ENCODE results near the gene ITGB5. TPM values are rescaled to one million over a fixed set of nuclear protein-coding genes. Genes with fewer than 3 reads are reported as not detected.

ITGB5 gene
- total RNA-seq, 4 donors from 2014 or later: 159 to 397 (median 245) TPM

GRCh38 chr3:124799676-124800075, 87.5 kb downstream of the ITGB5 start:
- H3K27me3 ChIP-seq: no peaks in the 10 kb centered on the region
- TF ChIP-seq POLR2A (IDR thresholded peaks at IDR 0.05) (no peak), EP300 (IDR thresholded peaks at IDR 0.05) (no peak), POLR2AphosphoS5 (IDR thresholded peaks at IDR 0.05) (no peak), CTCF (IDR thresholded peaks at IDR 0.05) (no peak)
- 100% methylated on average over 5 of the region's 10 CpGs for WGBS
- no peaks in the 10 kb centered on the region for H3K9me3 ChIP-seq
- peaks cover 17% of the 10 kb centered on the region for H3K4me1 ChIP-seq
- DNase-seq (ENCODE audit: low spot score in 2 of 2): no peak
- no peak overlapping the region for H3K27ac ChIP-seq
- peaks cover 30% of the 10 kb centered on the region for H3K36me3 ChIP-seq
- no peak overlapping the region for H3K4me3 ChIP-seq

- H3K36me3 ChIP-seq: peaks cover 30% of the 10 kb centered on the region
- TF ChIP-seq POLR2AphosphoS5 (IDR thresholded peaks at IDR 0.05) (no peak), CTCF (IDR thresholded peaks at IDR 0.05) (no peak), POLR2A (IDR thresholded peaks at IDR 0.05) (no peak), EP300 (IDR thresholded peaks at IDR 0.05) (no peak)
- no peaks in the 10 kb centered on the region for H3K27me3 ChIP-seq
- 82% methylated on average over 4 of the region's 4 CpGs for WGBS
- no peak for DNase-seq (ENCODE audit: low spot score in 2 of 2)
- no peaks in the 10 kb centered on the region for H3K9me3 ChIP-seq
- peaks cover 39% of the 10 kb centered on the region for H3K4me1 ChIP-seq
- H3K4me3 ChIP-seq: no peak overlapping the region
- no peak overlapping the region for H3K27ac ChIP-seq
These were observed 89.7 kb downstream of the ITGB5 start for GRCh38 chr3:124797426-124797945.

GRCh38 chr3:124796477-124796876, 90.7 kb downstream of the ITGB5 start:
- no peak overlapping the region for H3K4me3 ChIP-seq
- peaks cover 44% of the 10 kb centered on the region for H3K4me1 ChIP-seq
- H3K9me3 ChIP-seq: no peaks in the 10 kb centered on the region
- H3K27ac ChIP-seq: no peak overlapping the region
- no peaks in the 10 kb centered on the region for H3K27me3 ChIP-seq
- H3K36me3 ChIP-seq: peaks cover 30% of the 10 kb centered on the region
- WGBS: 100% methylated on average over 1 of the region's 19 CpGs
- no peak for TF ChIP-seq POLR2AphosphoS5 (IDR thresholded peaks at IDR 0.05)
- TF ChIP-seq POLR2A (IDR thresholded peaks at IDR 0.05): no peak
- no peak for TF ChIP-seq EP300 (IDR thresholded peaks at IDR 0.05)
- TF ChIP-seq CTCF (IDR thresholded peaks at IDR 0.05): no peak
- DNase-seq (ENCODE audit: low spot score in 2 of 2): no peak

- H3K27ac ChIP-seq: peak overlapping the region; percentile 84
- peaks cover 25% of the 10 kb centered on the region for H3K36me3 ChIP-seq
- TF ChIP-seq EP300 (IDR thresholded peaks at IDR 0.05) (no peak), POLR2AphosphoS5 (IDR thresholded peaks at IDR 0.05) (peak in 1 of 3 donors; percentile 9)
- no peak overlapping the region for H3K4me3 ChIP-seq
- peaks cover 53% of the 10 kb centered on the region for H3K4me1 ChIP-seq
- no peaks in the 10 kb centered on the region for H3K9me3 ChIP-seq
- H3K27me3 ChIP-seq: no peaks in the 10 kb centered on the region
- DNase-seq (ENCODE audit: low spot score in 2 of 2): no peak
- WGBS: 43% methylated on average over 6 of the region's 6 CpGs
These were observed 94.0 kb downstream of the ITGB5 start for GRCh38 chr3:124793054-124793739.

- Histone ChIP-seq H3K4me3 (no peak overlapping the region), H3K36me3 (peaks cover 23% of the 10 kb centered on the region), H3K9me3 (no peaks in the 10 kb centered on the region), H3K4me1 (peaks cover 60% of the 10 kb centered on the region), H3K27ac (peak overlapping the region; percentile 84), H3K27me3 (no peaks in the 10 kb centered on the region)
- TF ChIP-seq POLR2A (IDR thresholded peaks at IDR 0.05) (no peak), CTCF (IDR thresholded peaks at IDR 0.05) (no peak), EP300 (IDR thresholded peaks at IDR 0.05) (no peak), POLR2AphosphoS5 (IDR thresholded peaks at IDR 0.05) (no peak)
- DNase-seq (ENCODE audit: low spot score in 2 of 2): no peak
- 44% methylated on average over 7 of the region's 7 CpGs for WGBS
These were observed 94.7 kb downstream of the ITGB5 start for GRCh38 chr3:124792341-124793040.

Measured in suprapubic skin (tissue), 4 donors.